Stimulated activated CD4-positive, alpha-beta T cell treated with anti-CD3 and anti-CD28 coated beads, Interleukin-15, amount 100 ng/mL, for 48 hours (primary cell): ENCODE data around the gene SLC12A9.

Experiments used
- DNase-seq, 2 donors: peaks; one replicate each; pipeline ENCODE4 v3.0.0-alpha.2; 2020; ENCODE audit warnings: low read depth in 2 of 2

SLC12A9 gene

GRCh38 chr7:100884736-100885439 lies 32.4 kb downstream of the SLC12A9 start:
- no peak for DNase-seq

GRCh38 chr7:100885440-100886141 lies 33.1 kb downstream of the SLC12A9 start:
- DNase-seq, result no peak

GRCh38 chr7:100886142-100886935 lies 33.8 kb downstream of the SLC12A9 start:
- no peak for DNase-seq

- DNase-seq, result no peak
Observed at GRCh38 chr7:100886936-100887515, 34.5 kb downstream of the SLC12A9 start.

- no peak for DNase-seq
Observed at GRCh38 chr7:100887516-100888290, 35.2 kb downstream of the SLC12A9 start.

GRCh38 chr7:100888291-100888987 lies 35.9 kb downstream of the SLC12A9 start:
- DNase-seq, result no peak

- DNase-seq, result no peak
Observed at GRCh38 chr7:100888988-100889750, 36.7 kb downstream of the SLC12A9 start, which contains the start of gene UFSP1. TSS of gene UFSP1 (minus strand) at chr7:100889715. CDS start at chr7:100889271, 444 bp downstream.

GRCh38 chr7:100890653-100891567 lies 38.4 kb downstream of the SLC12A9 start:
- DNase-seq, result no peak

- no peak for DNase-seq
Observed at GRCh38 chr7:100891568-100892247, 39.2 kb downstream of the SLC12A9 start.

GRCh38 chr7:100892364-100893317 lies 40.1 kb downstream of the SLC12A9 start:
- DNase-seq, result no peak

GRCh38 chr7:100893318-100893895 lies 40.9 kb downstream of the SLC12A9 start:
- no peak for DNase-seq

GRCh38 chr7:100893910-100894721 lies 41.6 kb downstream of the SLC12A9 start:
- DNase-seq, result no peak

GRCh38 chr7:100894860-100895700 lies 42.6 kb downstream of the SLC12A9 start:
- DNase-seq, result no peak

GRCh38 chr7:100895701-100895955 lies 43.1 kb downstream of the SLC12A9 start, which contains the start of gene ACHE:
TSS of gene ACHE (minus strand) at chr7:100895888. CDS start at chr7:100894232, 1,656 bp downstream.
- no peak for DNase-seq
